Endothelial cell of umbilical vein (primary cell): Measurements from ENCODE around the gene CHD9NB. TPM values are rescaled to one million over a fixed set of nuclear protein-coding genes. Genes with fewer than 3 reads are reported as not detected.

ENCODE experiments used
- BruUV-seq: library from RNA; stranded (reverse); fragments of 400-500 nt; replicated peaks from 2 replicates; lab custom pipeline; 2021; lab: Mats Ljungman, UMichigan
- CTCF ChIA-PET: fragments of 300-600, 350-600 bp; sonication (Branson Sonifier 250); formaldehyde crosslinking; loops from one replicate; lab custom pipeline; 2021; ENCODE audit warnings: antibody characterized with exemption, inconsistent platforms; lab: Charles Lee
- POLR2A ChIA-PET: fragments of 300-600, 350-600 bp; sonication (Branson Sonifier 250); formaldehyde crosslinking; loops from one replicate; lab custom pipeline; 2021; ENCODE audit warnings: antibody characterized with exemption, inconsistent platforms; lab: Charles Lee
- DNase-seq: peaks from one replicate; pipeline ENCODE4 v3.0.0-alpha.2; 2011; ENCODE audit warnings: low read depth, low spot score
- FAIRE-seq: peaks from 2 replicates; lab custom pipeline; 2011; peaks lifted over from hg19 to GRCh38; lab: Jason Lieb, UNC
- H2AFZ ChIP-seq: 2 replicates; pipeline ENCODE4 v1.6.0; 2012; ENCODE audit warnings: low read depth, low read length, control low read depth, inconsistent platforms
- H3K27ac ChIP-seq: 2 replicates; pipeline ENCODE4 v1.5.1; 2011; ENCODE audit warnings: low read depth, mild to moderate bottlenecking, control low read depth, low read length, moderate library complexity; ENCODE audit not compliant: insufficient read depth
- H3K27me3 ChIP-seq, 2 experiments: 2 replicates each; pipeline versions ENCODE4 v1.6.0 to v1.6.1; 2011; ENCODE audit warnings: low read length in 2 of 2, mixed read lengths in 1 of 2; ENCODE audit not compliant: control insufficient read depth in 2 of 2, insufficient read depth in 2 of 2
- H3K36me3 ChIP-seq, 2 experiments: 2 replicates in 1 of 2; 3 replicates in 1 of 2; pipeline ENCODE4 v1.5.1; 2011; ENCODE audit warnings: low read length in 2 of 2, mild to moderate bottlenecking in 1 of 2, moderate library complexity in 1 of 2; ENCODE audit not compliant: control insufficient read depth in 2 of 2, insufficient read depth in 2 of 2; ENCODE audit errors: extremely low read depth in 1 of 2
- H3K4me1 ChIP-seq: 3 replicates; pipeline ENCODE4 v1.5.1; 2011; ENCODE audit warnings: mild to moderate bottlenecking, low read length; ENCODE audit not compliant: control insufficient read depth, insufficient read depth; ENCODE audit errors: extremely low read depth
- H3K4me2 ChIP-seq: 2 replicates; pipeline ENCODE4 v1.6.1; 2011; ENCODE audit warnings: low read length, control low read depth, mixed read lengths; ENCODE audit not compliant: insufficient read depth
- H3K4me3 ChIP-seq, 3 experiments: fragments of 200-600 bp in 1 of 3; sonication (generic), shearing (Covaris generic) in 1 of 3; replicated peaks in 1 of 3; 2 replicates each; pipeline ENCODE4 v1.5.1; 2011 to 2016; ENCODE audit warnings: control low read depth in 3 of 3, low read length in 3 of 3, mild to moderate bottlenecking in 2 of 3, inconsistent platforms in 1 of 3, low read depth in 1 of 3, moderate library complexity in 1 of 3; ENCODE audit not compliant: insufficient read depth in 1 of 3
- H3K79me2 ChIP-seq: 2 replicates; pipeline ENCODE4 v1.6.0; 2012; ENCODE audit warnings: low read length, inconsistent platforms; ENCODE audit not compliant: control insufficient read depth, insufficient read depth
- H3K9ac ChIP-seq: replicated peaks from 2 replicates; pipeline ENCODE3; 2011; ENCODE audit warnings: low read length, control low read depth; ENCODE audit not compliant: insufficient read depth; ENCODE audit errors: extremely low read depth
- H3K9me1 ChIP-seq: replicated peaks from 3 replicates; pipeline ENCODE4 v1.6.0; 2011; ENCODE audit warnings: mild to moderate bottlenecking, low read length; ENCODE audit not compliant: control insufficient read depth, insufficient read depth; ENCODE audit errors: extremely low read depth
- H3K9me3 ChIP-seq: replicated peaks from 2 replicates; pipeline ENCODE4 v1.5.1; 2012; ENCODE audit warnings: low read length, inconsistent platforms; ENCODE audit not compliant: control insufficient read depth, insufficient read depth
- H4K20me1 ChIP-seq: replicated peaks from 2 replicates; pipeline ENCODE3; 2011; ENCODE audit warnings: mild to moderate bottlenecking, low read length; ENCODE audit not compliant: control insufficient read depth, insufficient read depth; ENCODE audit errors: extremely low read depth
- CTCF ChIP-seq, 2 donors: IDR thresholded peaks; 1 replicate in 1 of 2; 2 replicates in 1 of 2; pipeline ENCODE4 v1.5.1; 2011; ENCODE audit warnings: low read length in 2 of 2, mild to moderate bottlenecking in 2 of 2, moderate library complexity in 2 of 2, control low read depth in 1 of 2, inconsistent platforms in 1 of 2, low read depth in 1 of 2; ENCODE audit not compliant: insufficient read depth in 1 of 2; ENCODE audit errors: extremely low read depth in 1 of 2
- EZH2 ChIP-seq: IDR thresholded peaks from 2 replicates; pipeline ENCODE4 v1.6.1; 2012; ENCODE audit warnings: borderline replicate concordance, low read depth, mild to moderate bottlenecking, moderate library complexity, low read length, inconsistent platforms; ENCODE audit not compliant: severe bottlenecking
- FOS ChIP-seq: IDR thresholded peaks from 2 replicates; pipeline ENCODE4 v1.6.1; 2011; ENCODE audit warnings: mild to moderate bottlenecking, low read length, moderate library complexity, borderline replicate concordance; ENCODE audit not compliant: insufficient read depth
- GATA2 ChIP-seq: IDR thresholded peaks from 2 replicates; pipeline ENCODE4 v1.7.0; 2011; ENCODE audit warnings: low read depth, mild to moderate bottlenecking, moderate library complexity, mixed read lengths, low read length; ENCODE audit not compliant: insufficient read length, insufficient read depth
- JUN ChIP-seq: IDR thresholded peaks from 2 replicates; pipeline ENCODE4 v1.6.1; 2011; ENCODE audit warnings: borderline replicate concordance, low read depth; ENCODE audit not compliant: insufficient read length, insufficient read depth
- MAX ChIP-seq: IDR thresholded peaks from 2 replicates; pipeline ENCODE4 v1.6.1; 2011; ENCODE audit not compliant: insufficient read depth, insufficient read length
- MYC ChIP-seq: IDR thresholded peaks from one replicate; pipeline ENCODE4 v1.6.1; 2011; ENCODE audit warnings: mild to moderate bottlenecking, low read depth, low read length
- POLR2A ChIP-seq: IDR thresholded peaks from 2 replicates; pipeline ENCODE4 v1.6.1; 2012; ENCODE audit warnings: low read depth, mild to moderate bottlenecking, control low read depth, low read length
- POLR2AphosphoS5 ChIP-seq: IDR thresholded peaks from 2 replicates; pipeline ENCODE4 v1.6.1; 2012; ENCODE audit warnings: low read depth, mild to moderate bottlenecking, control low read depth, low read length, moderate library complexity; ENCODE audit not compliant: insufficient read depth
- dilution Hi-C: fragments of 300-500 bp; cut with MboI; formaldehyde crosslinking; loops from one replicate; pipeline ENCODE4 v1.15.0; 2019; ENCODE audit warnings: low sequenced_read_pairs; ENCODE audit not compliant: extremely low pct_ligation_motif_present
- intact Hi-C: fragments of 100-400 bp; cut with micrococcal nuclease; formaldehyde crosslinking; loops from one replicate; pipeline ENCODE4 v1.10.0; 2022
- polyA plus RNA-seq, 4 experiments: library from polyadenylated mRNA; depleted of rRNA in 3 of 4; stranded (reverse) in 3 of 4; unstranded in 1 of 4; fragments of >200 nt; gene quantifications; 2 replicates each; pipeline versions ENCODE4 v1.2.1 to v1.2.3, GENCODE V29; 2011 to 2012; ENCODE audit warnings: missing spikeins in 1 of 4
- total RNA-seq: library from RNA; stranded (reverse); gene quantifications from 2 replicates; pipeline ENCODE4 v1.2.3, GENCODE V29; 2021

CHD9NB gene
- total and polyA plus RNA-seq, 2 donors (not counting 3 experiments of a cell fraction or from before 2014, with no cell fraction given), result 0.44 to 0.66 TPM

GRCh38 chr16:53098526-53099317 lies 46.0 kb upstream of the CHD9NB start:
- H3K4me1 ChIP-seq, result peaks cover 51% of the 10 kb centered on the region
- BruUV-seq, result no TSS peak
- H4K20me1 ChIP-seq, result no peaks in the 10 kb centered on the region
- peak overlapping the region in 1 of 3 experiments; percentile 21 for H3K4me3 ChIP-seq
- intact Hi-C loops, result loop anchor here (1.0 to 2.0 kb wide), 7 partner anchors 7 to 110 kb away; no protein-coding TSS in a partner anchor
- peak overlapping the region; percentile 72 for H3K4me2 ChIP-seq
- no peaks in the 10 kb centered on the region for H3K27me3 ChIP-seq
- TF ChIP-seq POLR2AphosphoS5 (peak; percentile 77), POLR2A (peak; percentile 78), EZH2 (no peak), FOS (peak; percentile 31)
- peak overlapping the region; percentile 83 for H3K9ac ChIP-seq
- H3K36me3 ChIP-seq, result no peaks in the 10 kb centered on the region
- ChIA-PET CTCF (interaction anchor here (1.0 to 4.8 kb wide), 14 partner anchors 8 to 185 kb away, joined by 3 to 62 read pairs (median 6); partner anchors contain the start of gene CHD9), POLR2A (interaction anchor here (0.6 to 2.0 kb wide), 4 partner anchors 7 to 99 kb away, joined by 3 to 11 read pairs (median 6); partner anchors contain the start of gene CHD9)
- DNase-seq, result peak; percentile 95
- no peaks in the 10 kb centered on the region for H3K9me1 ChIP-seq
- H3K27ac ChIP-seq, result peak overlapping the region; percentile 98
- peaks cover 4% of the 10 kb centered on the region for H3K79me2 ChIP-seq
- no peaks in the 10 kb centered on the region for H3K9me3 ChIP-seq
- peak overlapping the region; percentile 66 for H2AFZ ChIP-seq
- dilution Hi-C loops, result no loop called here
- peak; percentile 85 for FAIRE-seq

- Histone ChIP-seq H3K36me3 (no peaks in the 10 kb centered on the region), H3K4me3 (no peak overlapping the region), H3K27me3 (no peaks in the 10 kb centered on the region), H3K4me2 (no peak overlapping the region), H3K9ac (no peak overlapping the region), H3K4me1 (peaks cover 59% of the 10 kb centered on the region), H2AFZ (no peak overlapping the region), H3K9me3 (no peaks in the 10 kb centered on the region), H3K9me1 (no peaks in the 10 kb centered on the region), H3K79me2 (peaks cover 4% of the 10 kb centered on the region), H3K27ac (no peak overlapping the region), H4K20me1 (no peaks in the 10 kb centered on the region)
- ChIA-PET CTCF (interaction anchor here (4.8 kb wide), 1 partner anchor 42 kb away, joined by 62 read pairs; the partner anchor contains the start of gene CHD9), POLR2A (no interaction called here)
- no peak for TF ChIP-seq JUN
- no peak for TF ChIP-seq POLR2AphosphoS5
- TF ChIP-seq MAX, result no peak
- TF ChIP-seq CTCF (IDR thresholded peaks at IDR 0.05; ENCODE audit: extremely low read depth in 1 of 2, insufficient read depth in 1 of 2, low read depth in 1 of 2, low read length in 2 of 2), result no peak
- TF ChIP-seq POLR2A, result no peak
- no peak for TF ChIP-seq GATA2
- no peak for TF ChIP-seq MYC
- intact Hi-C loops (no loop called here), dilution Hi-C loops (no loop called here)
- no peak for FAIRE-seq
- no peak for DNase-seq
- no TSS peak for BruUV-seq
Measured at GRCh38 chr16:53097190-53097589, 44.5 kb upstream of the CHD9NB start.
